ENCODE measurements around the gene ZNF668.

The ZNF668 gene

GRCh38 chr16:31081428-31082351, 7.7 kb upstream of the ZNF668 start:
- no peak for DNase-seq

- DNase-seq, result no peak
Observed at GRCh38 chr16:31080756-31081419, 6.8 kb upstream of the ZNF668 start.

GRCh38 chr16:31080035-31080629, 6.1 kb upstream of the ZNF668 start:
- DNase-seq, result no peak

GRCh38 chr16:31079342-31079944, 5.4 kb upstream of the ZNF668 start:
- DNase-seq, result no peak

- DNase-seq, result no peak
Observed at GRCh38 chr16:31078597-31079341, 4.7 kb upstream of the ZNF668 start.

- no peak for DNase-seq
Observed at GRCh38 chr16:31077592-31078396, 3.8 kb upstream of the ZNF668 start.

- no peak for DNase-seq
Observed at GRCh38 chr16:31077024-31077423, 3.0 kb upstream of the ZNF668 start.

- DNase-seq, result no peak
Observed at GRCh38 chr16:31076319-31076718, 2.3 kb upstream of the ZNF668 start.

GRCh38 chr16:31074814-31075183, 759 bp upstream of the ZNF668 start:
- no peak for DNase-seq

- peak; percentile 74 for DNase-seq
Observed at GRCh38 chr16:31073142-31073969, 684 bp downstream of the ZNF668 start.

GRCh38 chr16:31072540-31073141, 1.4 kb downstream of the ZNF668 start:
- DNase-seq, result no peak

- no peak for DNase-seq
Observed at GRCh38 chr16:31071861-31072260, 2.2 kb downstream of the ZNF668 start.

GRCh38 chr16:31067342-31067741, 6.7 kb downstream of the ZNF668 start:
- no peak for DNase-seq

GRCh38 chr16:31064882-31065461, 9.1 kb downstream of the ZNF668 start:
- DNase-seq, result no peak

- no peak for DNase-seq
Observed at GRCh38 chr16:31063843-31064611, 10.0 kb downstream of the ZNF668 start.

- DNase-seq, result no peak
Observed at GRCh38 chr16:31063495-31063842, 10.6 kb downstream of the ZNF668 start.

GRCh38 chr16:31061813-31062440, 12.1 kb downstream of the ZNF668 start:
- no peak for DNase-seq

- DNase-seq, result no peak
Observed at GRCh38 chr16:31061126-31061812, 12.8 kb downstream of the ZNF668 start.
